Activated CD8-positive, alpha-beta memory T cell treated with anti-CD3 and anti-CD28 coated beads for 48 hours (primary cell): ENCODE measurements around the gene COL23A1.
"Not testable (repeated sequence)": the region's sequence is repeated elsewhere in the genome, so short reads cannot be mapped to it uniquely, and the experiment has no call there.

Source experiments
- DNase-seq, 3 experiments: peaks; one replicate each; pipeline ENCODE4 v3.0.0-alpha.2; 2020; ENCODE audit warnings: low read depth in 2 of 3, low spot score in 2 of 3

The COL23A1 gene

DNA sequence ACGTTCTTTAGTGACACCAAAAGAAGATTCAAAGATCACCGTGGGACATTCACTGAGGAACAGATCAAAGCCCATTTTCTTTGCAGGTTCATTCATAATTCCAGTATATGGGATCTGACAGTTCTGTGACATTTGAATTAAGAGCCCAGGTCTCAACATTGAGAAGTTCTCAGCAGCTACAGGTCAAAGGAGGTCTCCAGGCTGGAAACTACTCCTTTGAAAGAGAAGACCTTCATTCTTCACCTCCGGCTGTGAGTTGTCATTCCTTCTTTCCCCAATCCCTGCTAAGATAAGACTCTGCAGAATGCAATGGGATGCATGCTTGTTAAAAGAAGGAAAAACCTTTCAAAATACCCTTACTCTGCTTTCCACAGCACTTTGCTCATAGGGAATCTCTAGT, 79.0 kb downstream of the COL23A1 start:
- no peak for DNase-seq

GRCh38 chr5:178509491-178510057, 80.6 kb downstream of the COL23A1 start:
- no peak for DNase-seq

DNA sequence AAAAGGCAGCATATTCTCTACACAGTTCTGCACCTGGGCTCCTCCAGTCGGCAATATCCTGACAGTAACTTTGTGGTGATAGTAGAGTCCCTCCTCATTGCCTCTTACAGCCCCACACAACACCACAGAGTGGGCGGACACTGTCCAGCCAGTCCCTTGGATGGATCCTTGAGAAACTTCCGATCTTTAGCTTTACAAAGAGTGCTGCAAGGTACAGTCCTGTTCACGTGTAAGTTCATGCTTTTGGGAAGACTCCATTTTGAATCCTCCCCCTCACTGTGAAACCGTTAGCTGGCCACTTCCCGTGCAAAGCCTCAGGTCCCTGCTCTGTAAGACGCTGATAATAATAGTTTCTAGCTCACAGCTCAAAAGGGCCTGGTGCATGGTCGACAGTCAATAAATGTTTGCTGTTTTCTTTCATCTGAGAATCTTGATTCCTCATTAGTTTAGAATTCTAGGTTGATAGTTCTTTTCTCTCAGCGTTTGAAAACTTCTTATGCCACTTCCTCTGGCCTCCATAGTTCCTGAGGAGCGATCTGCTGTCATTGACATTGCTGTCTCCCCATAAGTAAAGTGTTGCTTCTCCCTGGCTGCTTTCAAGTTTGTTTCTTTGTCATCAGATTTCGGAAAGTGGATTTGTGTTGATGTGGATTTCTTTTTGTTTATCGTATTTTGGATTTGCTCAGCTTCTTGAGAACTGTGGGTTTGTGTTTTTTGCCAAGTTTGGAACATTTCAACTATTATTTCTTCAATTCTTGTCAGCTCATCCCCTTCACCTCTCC, 82.9 kb downstream of the COL23A1 start:
- DNase-seq, result no peak

DNA sequence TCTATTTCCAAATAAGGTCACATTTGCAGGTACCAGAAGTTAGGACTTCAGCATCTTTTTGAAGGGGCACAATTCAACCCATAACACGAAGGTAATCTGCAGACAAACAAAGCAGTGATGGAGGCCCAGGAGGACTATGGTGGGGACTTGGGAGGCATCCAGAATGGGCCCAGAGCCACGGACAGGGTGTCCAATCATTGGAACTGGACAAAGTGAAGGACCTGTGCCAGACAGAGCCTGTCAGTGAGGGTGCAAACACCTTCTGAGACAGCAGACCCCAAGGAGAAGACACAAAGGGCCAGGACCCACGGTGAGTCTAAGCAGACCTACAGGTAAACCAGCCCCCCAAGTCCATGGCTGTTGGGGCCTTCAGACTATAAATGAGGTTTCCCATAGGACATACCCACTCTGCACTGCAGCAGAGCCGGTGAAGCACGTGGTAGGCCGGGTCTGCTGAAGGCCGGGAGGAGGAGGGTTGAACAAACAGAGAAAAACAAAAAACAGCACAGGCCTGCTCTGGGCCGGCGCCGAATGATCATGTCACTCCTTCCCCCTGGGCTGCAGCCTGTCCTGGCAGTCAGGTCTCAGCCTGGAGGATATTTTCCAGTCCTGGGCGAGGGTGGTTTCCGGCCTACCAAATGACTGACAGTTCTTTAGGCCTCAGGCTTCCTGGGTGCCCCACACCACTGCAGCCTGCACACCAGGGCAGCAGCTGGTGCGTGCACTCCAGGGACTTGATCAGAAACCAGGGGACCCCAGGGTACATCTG, 84.4 kb downstream of the COL23A1 start:
- no peak for DNase-seq

GRCh38 chr5:178504340-178504960, 85.7 kb downstream of the COL23A1 start:
- no peak for DNase-seq

DNA sequence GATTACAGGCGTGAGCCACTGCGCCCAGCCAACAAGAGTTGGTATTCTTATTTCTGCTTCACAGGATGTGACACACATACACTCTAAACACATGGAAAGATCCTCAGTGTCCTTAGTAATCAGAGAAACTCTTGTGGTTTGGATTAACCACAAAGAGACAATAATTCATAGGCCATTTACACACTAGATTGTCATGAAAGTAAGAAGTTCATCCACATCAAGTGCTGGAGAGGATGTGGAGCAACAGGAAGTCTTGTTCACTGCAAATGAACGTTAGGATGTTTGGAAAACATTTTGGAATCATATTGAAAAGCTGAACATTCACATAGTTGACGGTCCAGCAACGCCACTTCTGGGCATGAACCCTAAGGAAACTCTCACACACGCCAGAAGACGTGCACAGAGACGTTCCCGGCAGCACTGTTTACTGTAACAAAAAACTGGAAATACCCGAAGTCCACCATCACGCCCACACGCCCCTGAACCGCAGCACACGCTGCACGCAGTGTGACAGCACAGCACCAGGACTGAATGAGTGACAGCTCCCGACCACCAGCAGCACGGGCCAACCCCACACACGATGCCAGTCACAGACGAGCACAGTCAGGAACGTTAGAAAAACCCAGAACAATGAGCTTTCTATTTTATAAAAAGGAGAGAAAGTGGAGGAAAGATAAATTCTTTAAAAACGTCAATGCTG, 87.6 kb downstream of the COL23A1 start:
- no peak for DNase-seq

DNA sequence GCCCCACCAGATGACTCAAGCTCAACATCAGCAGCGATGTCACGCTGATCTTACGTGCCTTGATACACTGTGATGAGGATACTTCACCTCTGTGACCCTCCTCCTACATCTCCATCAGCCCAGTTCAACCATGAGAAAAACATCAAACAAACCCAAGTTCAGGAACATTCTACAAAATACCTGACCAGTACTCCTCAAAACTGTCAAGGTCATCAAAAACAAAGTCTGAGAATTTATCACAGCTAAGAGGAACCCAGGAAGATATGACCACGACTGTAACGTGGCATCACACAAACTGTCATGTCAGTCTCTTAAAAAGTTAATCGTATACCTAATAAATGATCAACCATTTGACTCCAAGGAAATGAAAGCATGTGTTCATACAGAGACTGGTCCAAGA, 90.8 kb downstream of the COL23A1 start:
- DNase-seq, result no peak

- no peak for DNase-seq
These were observed 93.6 kb downstream of the COL23A1 start for GRCh38 chr5:178496642-178497041.

- no peak for DNase-seq
These were observed 94.0 kb downstream of the COL23A1 start for GRCh38 chr5:178496214-178496613.

DNA sequence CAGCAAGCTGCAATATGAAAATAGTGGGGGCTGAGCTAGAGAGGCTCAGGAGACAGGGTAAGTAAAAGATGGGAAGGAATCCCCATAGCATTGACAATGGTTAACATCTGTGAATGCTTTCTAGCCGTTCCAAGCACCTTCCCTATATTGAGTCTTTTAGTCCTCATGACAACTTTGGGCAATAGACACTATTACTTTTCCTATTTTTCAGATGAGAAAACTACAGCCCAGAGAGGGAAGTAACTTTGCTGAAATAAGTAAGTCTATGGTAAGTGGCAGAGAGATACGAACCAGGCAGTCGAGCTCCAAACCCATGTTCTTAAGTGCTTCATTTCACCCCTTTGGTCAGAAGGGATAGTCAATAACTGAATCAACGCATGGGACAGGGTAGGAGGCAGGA, 94.5 kb downstream of the COL23A1 start:
- DNase-seq, result no peak

- DNase-seq, result no peak
These were observed 97.9 kb downstream of the COL23A1 start for GRCh38 chr5:178492278-178492677.

- DNase-seq, result no peak
These were observed 99.1 kb downstream of the COL23A1 start for GRCh38 chr5:178490935-178491652.

GRCh38 chr5:178489271-178489976, 100.8 kb downstream of the COL23A1 start:
- no peak for DNase-seq

DNA sequence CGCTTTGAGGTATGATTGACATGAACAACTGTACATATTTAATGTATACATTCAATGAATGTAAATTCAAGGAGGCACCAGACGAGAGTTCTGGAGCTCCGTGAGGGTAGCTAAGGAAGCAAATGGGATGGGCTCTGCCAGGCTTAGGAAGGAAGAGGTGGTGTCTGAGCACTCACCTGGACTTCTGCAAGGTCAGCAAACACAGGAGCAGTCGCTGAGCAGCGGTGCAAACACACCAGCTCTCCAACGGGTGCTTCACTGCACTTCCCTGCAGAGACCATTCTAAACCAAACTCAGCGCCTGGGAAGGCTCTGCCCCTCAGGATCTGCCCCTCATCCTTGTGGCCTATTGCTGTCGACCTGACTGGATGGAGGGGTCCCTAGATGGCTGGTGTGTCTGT, 101.5 kb downstream of the COL23A1 start:
- no peak for DNase-seq

- DNase-seq, result no peak
These were observed 102.1 kb downstream of the COL23A1 start for GRCh38 chr5:178487911-178488600.

DNA sequence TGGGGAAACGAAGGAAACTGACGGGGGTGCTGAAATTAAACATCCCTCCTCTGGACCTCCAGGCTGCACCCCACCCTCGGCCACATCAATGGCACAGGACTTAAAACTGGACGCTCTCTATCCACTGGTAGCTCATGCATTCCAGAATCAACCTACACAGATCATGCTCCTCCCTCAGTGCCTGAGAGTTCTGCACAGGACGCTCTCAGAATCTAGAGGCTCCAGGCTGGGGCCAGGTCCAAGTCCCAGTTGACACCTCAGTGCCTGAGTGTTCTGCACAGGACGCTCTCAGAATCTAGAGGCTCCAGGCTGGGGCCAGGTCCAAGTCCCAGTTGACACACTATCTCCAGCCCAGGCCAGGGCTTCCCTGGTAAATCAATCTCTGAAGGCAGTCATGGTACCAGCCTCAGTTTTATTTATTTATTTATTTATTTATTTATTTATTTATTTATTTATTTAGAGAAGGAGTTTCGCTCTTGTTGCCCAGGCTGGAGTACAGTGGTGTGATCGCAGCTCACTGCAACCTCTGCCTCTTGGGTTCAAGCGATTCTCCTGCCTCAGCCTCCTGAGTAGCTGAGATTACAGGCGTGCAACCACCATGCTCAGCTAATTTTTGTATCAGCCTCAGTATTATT, 103.2 kb downstream of the COL23A1 start:
- DNase-seq, result not testable (repeated sequence)

GRCh38 chr5:178486239-178486641, 104.0 kb downstream of the COL23A1 start:
- no peak for DNase-seq

- DNase-seq, result no peak
These were observed 106.6 kb downstream of the COL23A1 start for GRCh38 chr5:178483620-178484019.

- no peak for DNase-seq
These were observed 110.9 kb downstream of the COL23A1 start for GRCh38 chr5:178479261-178479660.
